GM19467 (cell line): ENCODE results near the gene SBF2.
"Not testable (repeated sequence)": the region's sequence is repeated elsewhere in the genome, so short reads cannot be mapped to it uniquely, and the experiment has no call there.

Experiments used
- ATAC-seq: cut with Tn5 transposase; IDR thresholded peaks from one replicate; pipeline ENCODE4 v1.9.1; 2021; ENCODE audit warnings: mild to moderate bottlenecking, moderate library complexity; ENCODE audit not compliant: unreplicated experiment

Gene SBF2

GRCh38 chr11:10023212-10023611, 270.8 kb downstream of the SBF2 start:
- no peak for ATAC-seq

GRCh38 chr11:10022764-10023163, 271.3 kb downstream of the SBF2 start:
- ATAC-seq, result no peak

- no peak for ATAC-seq
Observed at GRCh38 chr11:10021563-10021962, 272.5 kb downstream of the SBF2 start.

- ATAC-seq, result no peak
Observed at GRCh38 chr11:10019906-10020682, 273.9 kb downstream of the SBF2 start.

GRCh38 chr11:10017911-10018310, 276.1 kb downstream of the SBF2 start:
- ATAC-seq, result no peak

GRCh38 chr11:10017050-10017449, 277.0 kb downstream of the SBF2 start:
- no peak for ATAC-seq

GRCh38 chr11:10012068-10012467, 282.0 kb downstream of the SBF2 start:
- ATAC-seq, result no peak

- no peak for ATAC-seq
Observed at GRCh38 chr11:10005955-10006525, 288.0 kb downstream of the SBF2 start.

- no peak for ATAC-seq
Observed at GRCh38 chr11:10004526-10005113, 289.4 kb downstream of the SBF2 start.

GRCh38 chr11:10002221-10002620, 291.8 kb downstream of the SBF2 start:
- ATAC-seq, result no peak

- ATAC-seq, result no peak
Observed at GRCh38 chr11:9992306-9992705, 301.7 kb downstream of the SBF2 start.

- no peak for ATAC-seq
Observed at GRCh38 chr11:9990221-9990973, 303.6 kb downstream of the SBF2 start.

- not testable (repeated sequence) for ATAC-seq
Observed at GRCh38 chr11:9987303-9987702, 306.7 kb downstream of the SBF2 start.

GRCh38 chr11:9982796-9983579, 311.0 kb downstream of the SBF2 start:
- ATAC-seq, result no peak

GRCh38 chr11:9982127-9982795, 311.8 kb downstream of the SBF2 start:
- no peak for ATAC-seq

- no peak for ATAC-seq
Observed at GRCh38 chr11:9980931-9981330, 313.1 kb downstream of the SBF2 start.

GRCh38 chr11:9977554-9977953, 316.5 kb downstream of the SBF2 start:
- ATAC-seq, result no peak

GRCh38 chr11:9974375-9974774, 319.6 kb downstream of the SBF2 start:
- no peak for ATAC-seq

GRCh38 chr11:9973921-9974320, 320.1 kb downstream of the SBF2 start:
- ATAC-seq, result no peak

- no peak for ATAC-seq
Observed at GRCh38 chr11:9972989-9973388, 321.0 kb downstream of the SBF2 start.
